OCI-LY3 (cell line): Measurements from ENCODE around the gene IMPG1.

Source experiments
- H2AFZ ChIP-seq: fragments of 200-600, 300-600 bp; shearing (Covaris generic); 2 replicates; pipeline ENCODE4 v1.6.0; 2014; ENCODE audit warnings: antibody characterized with exemption, low read depth, low read length
- H3K27ac ChIP-seq: fragments of 200-600, 300-600 bp; sonication (generic); 2 replicates; pipeline ENCODE4 v1.5.1; 2014; ENCODE audit warnings: mild to moderate bottlenecking, low read length, moderate library complexity, mixed read lengths
- H3K27me3 ChIP-seq: fragments of 200-600, 300-600 bp; sonication (generic); 2 replicates; pipeline ENCODE4 v1.6.1; 2014; ENCODE audit warnings: low read depth, low read length, mixed read lengths
- H3K36me3 ChIP-seq: fragments of 200-600, 300-600 bp; sonication (generic); replicated peaks from 2 replicates; pipeline ENCODE3; 2014; ENCODE audit warnings: low read depth, low read length, mixed read lengths
- H3K4me1 ChIP-seq: fragments of 300-600, 200-600 bp; sonication (generic); 2 replicates; pipeline ENCODE4 v1.6.1; 2014; ENCODE audit warnings: low read length, mixed read lengths
- H3K4me2 ChIP-seq: fragments of 200-600, 300-600 bp; sonication (generic); 2 replicates; pipeline ENCODE4 v1.6.1; 2014; ENCODE audit warnings: low read length, mixed read lengths
- H3K4me3 ChIP-seq: fragments of 300-600, 200-600 bp; sonication (generic); 2 replicates; pipeline ENCODE4 v1.5.1; 2014; ENCODE audit warnings: antibody characterized with exemption, mild to moderate bottlenecking, low read length, moderate library complexity
- H3K79me2 ChIP-seq: fragments of 300-600, 200-600 bp; shearing (Covaris generic); 2 replicates; pipeline ENCODE4 v1.6.1; 2014; ENCODE audit warnings: mild to moderate bottlenecking, low read length, mixed read lengths
- H3K9ac ChIP-seq: fragments of 300-600, 200-600 bp; shearing (Covaris generic); 2 replicates; pipeline ENCODE4 v1.6.0; 2014; ENCODE audit warnings: mild to moderate bottlenecking, low read length, moderate library complexity
- H3K9me3 ChIP-seq: fragments of 200-600, 300-600 bp; shearing (Covaris generic); 2 replicates; pipeline ENCODE4 v1.6.1; 2014; ENCODE audit warnings: low read length, mixed read lengths; ENCODE audit not compliant: insufficient read depth
- H4K20me1 ChIP-seq: fragments of 200-600, 300-600 bp; sonication (generic); 2 replicates; pipeline ENCODE4 v1.6.1; 2016; ENCODE audit warnings: low read length, mixed read lengths; ENCODE audit not compliant: insufficient read depth
- CTCF ChIP-seq: fragments of 200-600, 300-600 bp; sonication (generic); IDR thresholded peaks from 2 replicates; pipeline ENCODE4 v1.5.1; 2014; ENCODE audit warnings: antibody characterized with exemption, low read length, low read depth
- EZH2phosphoT487 ChIP-seq: fragments of 200-600 bp; shearing (Covaris generic); IDR thresholded peaks from 2 replicates; pipeline ENCODE4 v1.6.1; 2018; ENCODE audit warnings: antibody characterized with exemption, mixed run types, low read depth

IMPG1 gene

GRCh38 chr6:75874224-75874623 is 198.2 kb downstream of the IMPG1 start:
- Histone ChIP-seq H3K4me1 (no peaks in the 10 kb centered on the region), H3K4me3 (no peak overlapping the region), H3K79me2 (no peaks in the 10 kb centered on the region), H4K20me1 (no peaks in the 10 kb centered on the region), H3K27me3 (no peaks in the 10 kb centered on the region), H3K4me2 (no peak overlapping the region), H2AFZ (no peak overlapping the region), H3K9me3 (no peaks in the 10 kb centered on the region), H3K9ac (no peak overlapping the region), H3K27ac (no peak overlapping the region), H3K36me3 (no peaks in the 10 kb centered on the region)
- TF ChIP-seq CTCF (no peak), EZH2phosphoT487 (no peak)
